Measurements from ENCODE around the gene MYOG. TPM values are rescaled to one million over a fixed set of nuclear protein-coding genes. Genes with fewer than 3 reads are reported as not detected.

The MYOG gene
- total RNA-seq, 1 donor from 2014 or later, result not detected

GRCh38 chr1:203095061-203095690, 9.4 kb upstream of the MYOG start:
- no peak for FAIRE-seq
- H3K36me3 ChIP-seq (ENCODE audit: control insufficient read depth, insufficient read depth, low read length), result no peaks in the 10 kb centered on the region
- H3K4me3 ChIP-seq (ENCODE audit: low read depth, low read length), result no peak overlapping the region
- no peak for TF ChIP-seq CTCF (IDR thresholded peaks at IDR 0.05; ENCODE audit: insufficient read depth, low read length, severe bottlenecking)
- H3K27me3 ChIP-seq (ENCODE audit: control insufficient read depth, insufficient read depth, low read length), result no peaks in the 10 kb centered on the region
- DNase-seq (ENCODE audit: low read depth), result no peak

- Histone ChIP-seq H3K36me3 (ENCODE audit: control insufficient read depth, insufficient read depth, low read length) (no peaks in the 10 kb centered on the region), H3K4me3 (ENCODE audit: low read depth, low read length) (no peak overlapping the region), H3K27me3 (ENCODE audit: control insufficient read depth, insufficient read depth, low read length) (no peaks in the 10 kb centered on the region)
- no peak for TF ChIP-seq CTCF (IDR thresholded peaks at IDR 0.05; ENCODE audit: insufficient read depth, low read length, severe bottlenecking)
- FAIRE-seq, result no peak
- peak; percentile 76 for DNase-seq (ENCODE audit: low read depth)
Observed at GRCh38 chr1:203093754-203094410, 8.1 kb upstream of the MYOG start.

GRCh38 chr1:203091761-203092330, 6.0 kb upstream of the MYOG start:
- DNase-seq (ENCODE audit: low read depth) (no peak), FAIRE-seq (no peak)
- H3K36me3 ChIP-seq (ENCODE audit: control insufficient read depth, insufficient read depth, low read length), result no peaks in the 10 kb centered on the region
- no peak overlapping the region for H3K4me3 ChIP-seq (ENCODE audit: low read depth, low read length)
- no peak for TF ChIP-seq CTCF (IDR thresholded peaks at IDR 0.05; ENCODE audit: insufficient read depth, low read length, severe bottlenecking)
- no peaks in the 10 kb centered on the region for H3K27me3 ChIP-seq (ENCODE audit: control insufficient read depth, insufficient read depth, low read length)

GRCh38 chr1:203091199-203091477, 5.3 kb upstream of the MYOG start:
- no peak for TF ChIP-seq CTCF (IDR thresholded peaks at IDR 0.05; ENCODE audit: insufficient read depth, low read length, severe bottlenecking)
- H3K36me3 ChIP-seq (ENCODE audit: control insufficient read depth, insufficient read depth, low read length), result no peaks in the 10 kb centered on the region
- no peaks in the 10 kb centered on the region for H3K27me3 ChIP-seq (ENCODE audit: control insufficient read depth, insufficient read depth, low read length)
- DNase-seq (ENCODE audit: low read depth), result no peak
- no peak for FAIRE-seq
- no peak overlapping the region for H3K4me3 ChIP-seq (ENCODE audit: low read depth, low read length)

- H3K4me3 ChIP-seq (ENCODE audit: low read depth, low read length), result no peak overlapping the region
- no peak for TF ChIP-seq CTCF (IDR thresholded peaks at IDR 0.05; ENCODE audit: insufficient read depth, low read length, severe bottlenecking)
- no peak for FAIRE-seq
- no peaks in the 10 kb centered on the region for H3K27me3 ChIP-seq (ENCODE audit: control insufficient read depth, insufficient read depth, low read length)
- H3K36me3 ChIP-seq (ENCODE audit: control insufficient read depth, insufficient read depth, low read length), result no peaks in the 10 kb centered on the region
- no peak for DNase-seq (ENCODE audit: low read depth)
Observed at GRCh38 chr1:203090421-203091198, 4.8 kb upstream of the MYOG start.
